Naive B cell (primary cell): ENCODE results near the gene AP4S1. TPM values are rescaled to one million over a fixed set of nuclear protein-coding genes. Genes with fewer than 3 reads are reported as not detected.
A peak's percentile ranks its signal among the peaks of the same experiment; 100 is the strongest.
"Not testable (repeated sequence)": the region's sequence is repeated elsewhere in the genome, so short reads cannot be mapped to it uniquely, and the experiment has no call there.

Experiments
- ATAC-seq, 2 donors: fragments of 150-1000 bp; cut with Tn5 transposase; 2 replicates each; pipeline ENCODE4 v1.10.0; 2021; ENCODE audit warnings: low read depth in 2 of 2, mild to moderate bottlenecking in 2 of 2, moderate library complexity in 2 of 2
- DNase-seq: peaks from one replicate; pipeline ENCODE4 v3.0.0; 2022
- H3K27ac Mint-ChIP-seq, 6 donors: one replicate each; pipeline ENCODE4 v1.8.0; 2020 to 2022; ENCODE audit warnings: mild to moderate bottlenecking in 6 of 6, mixed read lengths in 6 of 6, moderate library complexity in 5 of 6, inconsistent platforms in 2 of 6
- H3K27me3 Mint-ChIP-seq, 3 donors: one replicate each; pipeline ENCODE4 v1.8.0; 2021 to 2022; ENCODE audit warnings: mixed read lengths in 3 of 3, mild to moderate bottlenecking in 1 of 3
- H3K36me3 Mint-ChIP-seq, 2 donors: one replicate each; pipeline ENCODE4 v1.8.0; 2020 to 2022; ENCODE audit warnings: mixed read lengths in 2 of 2, inconsistent platforms in 1 of 2, mild to moderate bottlenecking in 1 of 2
- H3K4me1 Mint-ChIP-seq, 3 donors: one replicate each; pipeline ENCODE4 v1.8.0; 2020 to 2022; ENCODE audit warnings: mixed read lengths in 3 of 3, inconsistent platforms in 1 of 3, mild to moderate bottlenecking in 1 of 3, moderate library complexity in 1 of 3
- H3K4me3 Mint-ChIP-seq, 8 donors: one replicate each; pipeline ENCODE4 v1.8.0; 2020 to 2022; ENCODE audit warnings: mild to moderate bottlenecking in 8 of 8, mixed read lengths in 8 of 8, moderate library complexity in 8 of 8, inconsistent platforms in 2 of 8
- H3K9me3 Mint-ChIP-seq, 7 donors: one replicate each; pipeline ENCODE4 v1.8.0; 2020 to 2022; ENCODE audit warnings: mixed read lengths in 7 of 7, mild to moderate bottlenecking in 5 of 7, inconsistent platforms in 2 of 7, moderate library complexity in 1 of 7
- polyA plus RNA-seq, 6 donors: library from polyadenylated mRNA; unstranded; fragments of 300-500 nt; fragmentation: Illumina TruSeq; gene quantifications; one replicate each; pipeline ENCODE4 v1.2.3, GENCODE V29; 2021; ENCODE audit warnings: low read depth in 6 of 6

Gene AP4S1
- polyA plus RNA-seq, 6 donors from 2014 or later: 6.2 to 13.5 (median 8.7) TPM

DNA sequence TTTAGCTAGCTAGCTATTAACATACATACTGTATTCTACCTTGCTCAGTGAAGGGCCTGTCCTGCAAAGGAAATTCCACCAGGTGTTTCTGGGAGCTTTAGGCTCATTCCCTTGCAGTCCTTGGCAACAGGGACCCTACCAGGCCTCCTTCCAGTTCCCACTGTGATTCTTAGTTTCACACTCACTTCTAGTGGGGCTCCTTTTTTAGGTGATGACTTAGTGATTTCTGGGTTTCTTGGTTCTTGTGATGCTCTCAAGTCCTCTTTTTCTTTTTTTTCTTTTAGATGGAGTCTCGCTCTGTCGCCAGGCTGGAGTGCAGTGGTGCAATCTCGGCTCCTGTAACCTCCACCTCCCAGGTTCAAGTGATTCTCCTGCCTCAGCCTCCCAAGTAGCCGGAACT lies 11.1 kb downstream of the AP4S1 start:
- Mint-ChIP-seq H3K27me3 (no peaks in the 10 kb centered on the region), H3K36me3 (peaks cover 5 to 9% of the 10 kb centered on the region in 2 donors), H3K4me1 (peaks cover 11 to 18% (median 16%) of the 10 kb centered on the region in 3 donors), H3K9me3 (no peaks in the 10 kb centered on the region), H3K27ac (peak overlapping the region in 1 of 6 donors; percentile 47), H3K4me3 (no peak overlapping the region)
- no peak for ATAC-seq
- no peak for DNase-seq

GRCh38 chr14:31037709-31038221 lies 12.3 kb downstream of the AP4S1 start:
- no peaks in the 10 kb centered on the region for H3K27me3 Mint-ChIP-seq
- ATAC-seq (no peak), DNase-seq (no peak)
- H3K27ac Mint-ChIP-seq: peak overlapping the region in 1 of 6 donors; percentile 11
- H3K4me3 Mint-ChIP-seq: no peak overlapping the region
- H3K36me3 Mint-ChIP-seq: peaks cover 5 to 9% of the 10 kb centered on the region in 2 donors
- peaks cover 7 to 12% (median 8%) of the 10 kb centered on the region in 3 donors for H3K4me1 Mint-ChIP-seq
- no peaks in the 10 kb centered on the region for H3K9me3 Mint-ChIP-seq

DNA sequence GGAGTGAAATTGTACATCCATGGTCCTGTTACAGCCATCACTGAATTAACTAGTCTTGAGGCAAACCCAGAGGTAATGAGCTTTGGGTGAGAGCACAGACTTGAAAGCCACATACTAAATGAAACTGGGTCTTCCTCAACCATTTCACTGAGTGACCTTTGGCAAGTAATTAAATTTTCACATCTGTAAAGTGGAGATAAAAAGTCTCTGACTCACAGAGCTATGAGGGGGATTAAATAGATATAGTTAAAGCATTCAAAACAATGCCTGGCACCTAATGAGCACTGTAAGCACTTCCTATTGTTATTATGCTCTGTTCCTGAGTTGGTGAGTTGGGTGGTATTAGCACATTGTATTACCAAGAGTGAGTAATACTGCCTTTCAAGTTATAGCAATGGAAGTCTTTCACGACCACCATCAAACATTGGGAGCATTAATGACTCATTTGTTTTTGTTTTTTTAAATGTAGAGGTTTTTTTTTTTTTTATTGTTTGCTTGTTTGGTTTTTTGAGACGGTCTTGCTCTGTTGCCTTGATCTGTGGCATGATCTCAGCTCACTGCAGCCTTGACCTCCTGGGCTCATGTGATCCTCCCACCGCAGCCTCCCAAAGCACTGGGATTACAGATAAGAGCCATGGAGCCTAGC lies 13.2 kb downstream of the AP4S1 start:
- no peaks in the 10 kb centered on the region for H3K9me3 Mint-ChIP-seq
- ATAC-seq (no peak), DNase-seq (no peak)
- H3K27me3 Mint-ChIP-seq: no peaks in the 10 kb centered on the region
- peaks cover 0 to 3% (median 0%) of the 10 kb centered on the region in 3 donors for H3K4me1 Mint-ChIP-seq
- peak overlapping the region in 1 of 6 donors; percentile 12 for H3K27ac Mint-ChIP-seq
- H3K4me3 Mint-ChIP-seq: no peak overlapping the region
- H3K36me3 Mint-ChIP-seq: peaks cover 5 to 9% of the 10 kb centered on the region in 2 donors

DNA sequence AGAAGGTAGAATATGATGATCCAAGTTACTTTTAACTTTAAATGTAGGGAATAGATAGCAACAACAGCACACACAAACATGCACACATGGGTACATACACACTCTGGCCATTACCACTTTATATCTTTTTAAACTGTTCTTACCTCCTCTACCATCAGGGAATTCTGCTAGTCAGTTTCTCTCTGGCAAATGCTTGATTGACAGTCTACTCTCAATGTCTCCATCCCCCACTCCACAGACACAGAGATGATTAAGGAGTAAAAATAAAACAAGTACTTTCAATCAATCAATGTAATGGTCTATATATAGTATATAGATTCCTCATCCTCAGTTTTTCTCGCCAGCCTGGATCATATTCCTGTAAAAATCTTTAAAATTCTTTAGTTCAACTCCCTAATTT lies 16.9 kb downstream of the AP4S1 start:
- no peaks in the 10 kb centered on the region for H3K27me3 Mint-ChIP-seq
- H3K4me1 Mint-ChIP-seq: peaks cover 0 to 4% (median 2%) of the 10 kb centered on the region in 3 donors
- peaks cover 2 to 4% of the 10 kb centered on the region in 2 donors for H3K36me3 Mint-ChIP-seq
- no peak for DNase-seq
- ATAC-seq: no peak
- H3K9me3 Mint-ChIP-seq: no peaks in the 10 kb centered on the region
- H3K27ac Mint-ChIP-seq: no peak overlapping the region
- H3K4me3 Mint-ChIP-seq: no peak overlapping the region

DNA sequence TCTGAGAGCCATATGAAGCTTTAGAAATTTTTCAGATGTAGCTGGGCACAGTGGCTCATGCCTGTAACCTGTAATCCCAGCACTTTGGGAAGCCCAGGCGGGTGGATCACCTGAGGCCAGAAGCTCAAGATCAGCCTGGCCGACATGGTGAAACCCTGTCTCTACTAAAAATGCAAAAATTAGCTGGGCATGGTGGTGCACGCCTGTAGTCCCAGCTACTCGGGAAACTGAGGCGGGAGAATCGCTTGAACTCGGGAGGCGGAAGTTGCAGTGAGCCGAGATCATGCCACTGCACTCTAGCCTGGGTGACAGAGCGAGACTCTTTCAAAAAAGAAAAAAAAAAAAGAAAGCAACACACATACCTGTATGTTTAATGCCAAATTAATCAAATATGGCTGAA lies 17.4 kb downstream of the AP4S1 start:
- H3K27ac Mint-ChIP-seq: peak overlapping the region in 1 of 6 donors; percentile 76
- not testable (repeated sequence) for H3K4me1 Mint-ChIP-seq, DNase-seq, H3K4me3 Mint-ChIP-seq, H3K36me3 Mint-ChIP-seq, ATAC-seq, H3K27me3 Mint-ChIP-seq, H3K9me3 Mint-ChIP-seq

- ATAC-seq (no peak), DNase-seq (no peak)
- Mint-ChIP-seq H3K9me3 (no peaks in the 10 kb centered on the region), H3K27me3 (no peaks in the 10 kb centered on the region), H3K4me1 (peaks cover 0 to 4% (median 2%) of the 10 kb centered on the region in 3 donors), H3K4me3 (no peak overlapping the region), H3K36me3 (no peaks in the 10 kb centered on the region), H3K27ac (peak overlapping the region in 1 of 6 donors; percentile 76)
These were observed 17.9 kb downstream of the AP4S1 start for GRCh38 chr14:31043379-31043778.

DNA sequence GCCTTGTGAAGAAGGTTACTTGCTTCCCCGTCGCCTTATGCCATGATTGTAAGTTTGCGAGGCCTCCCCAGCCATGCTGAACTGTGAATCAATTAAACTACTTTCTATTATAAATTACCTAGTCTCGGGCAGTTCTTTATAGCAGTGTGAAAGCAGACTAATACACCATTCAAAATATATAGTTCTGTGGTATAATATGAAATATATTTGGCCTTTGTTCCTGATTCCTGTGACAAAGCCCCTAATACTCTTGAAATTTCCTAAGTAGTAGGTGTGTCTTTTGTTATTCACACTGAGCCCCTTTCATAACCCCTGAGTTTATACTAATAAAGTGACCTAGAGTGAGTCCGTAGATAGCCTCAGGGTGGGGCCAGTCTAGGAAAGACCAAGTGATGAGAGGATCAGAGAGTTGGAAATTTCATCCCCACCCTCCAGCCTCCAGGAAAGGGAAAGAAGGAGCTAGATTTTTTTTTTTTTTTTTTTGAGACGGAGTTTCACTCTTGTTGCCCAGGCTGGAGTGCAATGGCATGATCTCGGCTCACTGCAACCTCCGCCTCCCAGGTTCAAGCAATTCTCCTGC lies 20.1 kb downstream of the AP4S1 start:
- ATAC-seq (no peak), DNase-seq (no peak)
- peaks cover 0 to 5% (median 2%) of the 10 kb centered on the region in 3 donors for H3K4me1 Mint-ChIP-seq
- peaks cover 1 to 3% of the 10 kb centered on the region in 2 donors for H3K36me3 Mint-ChIP-seq
- H3K9me3 Mint-ChIP-seq: no peaks in the 10 kb centered on the region
- H3K27me3 Mint-ChIP-seq: no peaks in the 10 kb centered on the region
- no peak overlapping the region for H3K4me3 Mint-ChIP-seq
- H3K27ac Mint-ChIP-seq: no peak overlapping the region

DNA sequence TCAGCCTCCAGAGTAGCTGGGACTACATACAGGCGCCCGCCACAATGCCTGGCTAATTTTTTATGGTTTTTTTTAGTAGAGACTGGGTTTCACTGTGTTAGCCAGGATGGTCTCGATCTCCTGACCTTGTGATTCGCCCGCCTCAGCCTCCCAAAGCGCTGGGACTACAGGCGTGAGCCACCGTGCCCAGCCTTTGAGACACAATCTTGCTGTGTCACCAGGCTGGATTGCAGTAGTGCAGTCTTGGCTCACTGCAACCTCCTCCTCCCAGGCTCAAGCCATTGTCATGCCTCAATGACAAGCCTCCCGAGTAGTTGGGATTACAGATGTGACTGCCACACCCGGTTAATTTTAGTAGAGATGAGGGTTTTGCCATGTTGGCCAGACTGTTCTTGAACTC lies 22.1 kb downstream of the AP4S1 start:
- Mint-ChIP-seq H3K4me3 (no peak overlapping the region), H3K36me3 (peaks cover 5 to 6% of the 10 kb centered on the region in 2 donors), H3K4me1 (peaks cover 0 to 6% (median 2%) of the 10 kb centered on the region in 3 donors), H3K9me3 (no peaks in the 10 kb centered on the region), H3K27me3 (no peaks in the 10 kb centered on the region), H3K27ac (no peak overlapping the region)
- ATAC-seq: no peak
- DNase-seq: no peak

GRCh38 chr14:31051023-31051422 lies 25.6 kb downstream of the AP4S1 start:
- Mint-ChIP-seq H3K4me3 (no peak overlapping the region), H3K27ac (peak overlapping the region in 2 of 6 donors; percentile 21 to 27), H3K4me1 (peaks cover 0 to 6% (median 0%) of the 10 kb centered on the region in 3 donors), H3K27me3 (no peaks in the 10 kb centered on the region), H3K36me3 (peaks cover 5 to 6% of the 10 kb centered on the region in 2 donors), H3K9me3 (no peaks in the 10 kb centered on the region)
- DNase-seq: no peak
- ATAC-seq: no peak

GRCh38 chr14:31051511-31051910 lies 26.1 kb downstream of the AP4S1 start:
- Mint-ChIP-seq H3K27ac (peak overlapping the region in 1 of 6 donors; percentile 89), H3K36me3 (peaks cover 5 to 6% of the 10 kb centered on the region in 2 donors), H3K9me3 (no peaks in the 10 kb centered on the region), H3K4me3 (no peak overlapping the region), H3K4me1 (peaks cover 0 to 6% (median 0%) of the 10 kb centered on the region in 3 donors), H3K27me3 (no peaks in the 10 kb centered on the region)
- no peak for DNase-seq
- ATAC-seq: no peak

DNA sequence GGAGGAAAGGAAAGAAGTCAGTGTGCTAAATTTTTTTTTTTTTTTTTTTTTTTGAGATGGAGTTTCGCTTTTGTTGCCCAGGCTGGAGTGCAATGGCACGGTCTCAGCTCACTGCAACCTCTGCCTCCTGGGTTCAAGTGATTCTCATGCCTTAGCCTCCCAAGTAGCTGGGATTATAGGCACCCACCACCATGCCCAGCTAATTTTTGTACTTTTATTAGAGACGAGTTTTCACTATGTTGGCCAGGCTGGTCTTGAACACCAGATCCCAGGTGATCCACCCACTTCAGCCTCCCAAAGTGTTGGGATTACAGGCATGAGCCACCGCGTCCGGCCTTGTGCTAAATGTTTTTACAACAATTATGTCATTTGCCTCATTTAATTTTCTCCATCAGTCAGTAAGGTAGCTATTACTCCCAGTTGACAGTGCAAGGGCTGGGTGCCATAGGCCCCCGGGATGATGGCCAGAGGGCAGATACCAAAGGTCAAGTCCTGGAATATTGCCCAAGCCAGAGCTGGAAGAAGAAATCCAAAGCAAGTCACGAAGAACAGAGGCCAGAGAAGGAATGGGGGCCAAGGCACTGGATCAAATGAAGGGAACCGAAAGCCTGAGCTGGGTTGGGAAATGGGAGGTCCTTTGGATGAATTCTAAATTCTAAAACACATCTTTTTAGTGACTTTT lies 27.6 kb downstream of the AP4S1 start:
- H3K36me3 Mint-ChIP-seq, H3K4me3 Mint-ChIP-seq, ATAC-seq, H3K27me3 Mint-ChIP-seq, DNase-seq, H3K27ac Mint-ChIP-seq, H3K9me3 Mint-ChIP-seq: not testable (repeated sequence)
- peaks cover 2 to 11% (median 2%) of the 10 kb centered on the region in 3 donors for H3K4me1 Mint-ChIP-seq

DNA sequence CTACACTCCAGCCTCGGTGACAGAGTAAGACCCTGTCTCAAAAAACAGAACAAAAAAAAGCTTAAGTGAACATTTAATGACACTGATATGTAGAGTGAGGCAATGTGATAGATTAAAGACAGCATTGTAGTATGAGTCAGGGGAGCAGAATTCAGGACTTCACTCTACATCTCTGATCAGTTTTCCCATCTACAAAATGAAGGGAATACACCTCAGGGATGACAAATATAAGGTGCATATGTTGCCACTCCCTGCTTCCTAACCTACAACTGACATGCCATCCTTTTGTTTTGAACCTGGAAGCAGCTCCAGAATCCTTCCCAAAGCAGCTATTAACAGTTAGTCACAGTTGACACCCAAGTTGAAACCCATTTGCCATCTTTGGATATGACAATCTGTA lies 31.6 kb downstream of the AP4S1 start:
- H3K27me3 Mint-ChIP-seq: no peaks in the 10 kb centered on the region
- no peak for DNase-seq
- ATAC-seq: no peak
- H3K4me3 Mint-ChIP-seq: no peak overlapping the region
- H3K36me3 Mint-ChIP-seq: no peaks in the 10 kb centered on the region
- H3K4me1 Mint-ChIP-seq: peaks cover 13 to 18% (median 13%) of the 10 kb centered on the region in 3 donors
- H3K27ac Mint-ChIP-seq: peak overlapping the region in 1 of 6 donors; percentile 47
- H3K9me3 Mint-ChIP-seq: no peaks in the 10 kb centered on the region

- no peak for ATAC-seq
- H3K4me1 Mint-ChIP-seq: peaks cover 13 to 18% (median 13%) of the 10 kb centered on the region in 3 donors
- peak overlapping the region in 2 of 6 donors; percentile 39 to 78 for H3K27ac Mint-ChIP-seq
- H3K36me3 Mint-ChIP-seq: no peaks in the 10 kb centered on the region
- no peaks in the 10 kb centered on the region for H3K9me3 Mint-ChIP-seq
- H3K27me3 Mint-ChIP-seq: no peaks in the 10 kb centered on the region
- no peak overlapping the region for H3K4me3 Mint-ChIP-seq
- no peak for DNase-seq
These were observed 32.4 kb downstream of the AP4S1 start for GRCh38 chr14:31057701-31058364.
